Endodermal cell (in vitro differentiated cells): ENCODE results near the gene SATB1. TPM values are rescaled to one million over a fixed set of nuclear protein-coding genes. Genes with fewer than 3 reads are reported as not detected.

Source experiments
- DNase-seq: peaks from one replicate; pipeline ENCODE4 v3.0.0-alpha.2; 2017
- H3K27ac ChIP-seq: 2 replicates; pipeline ENCODE4 v1.5.1; 2013; ENCODE audit warnings: mild to moderate bottlenecking, low read depth, low read length, moderate library complexity
- H3K27me3 ChIP-seq: 2 replicates; pipeline ENCODE4 v1.6.1; 2013; ENCODE audit warnings: mild to moderate bottlenecking, low read length, moderate library complexity; ENCODE audit not compliant: insufficient read depth, control insufficient read depth, poor library complexity, severe bottlenecking
- H3K36me3 ChIP-seq: 2 replicates; pipeline ENCODE4 v1.7.0; 2013; ENCODE audit warnings: mild to moderate bottlenecking, low read length, moderate library complexity; ENCODE audit not compliant: control insufficient read depth, insufficient read depth
- H3K4me1 ChIP-seq: one replicate; pipeline ENCODE4 v1.7.0; 2013; ENCODE audit warnings: low read length; ENCODE audit not compliant: control insufficient read depth, insufficient read depth
- H3K4me3 ChIP-seq: 2 replicates; pipeline ENCODE4 v1.5.1; 2013; ENCODE audit warnings: mild to moderate bottlenecking, low read length, moderate library complexity
- H3K9ac ChIP-seq: 2 replicates; pipeline ENCODE4 v1.6.1; 2013; ENCODE audit warnings: mild to moderate bottlenecking, low read length, moderate library complexity; ENCODE audit not compliant: poor library complexity, severe bottlenecking; ENCODE audit errors: extremely low read depth
- H3K9me3 ChIP-seq: 2 replicates; pipeline ENCODE4 v1.6.1; 2013; ENCODE audit warnings: mild to moderate bottlenecking, low read length, moderate library complexity; ENCODE audit not compliant: control insufficient read depth
- H3K27ac Mint-ChIP-seq: 2 replicates; pipeline ENCODE4 v1.8.0; 2020; ENCODE audit warnings: mixed read lengths
- H3K27me3 Mint-ChIP-seq: 2 replicates; pipeline ENCODE4 v1.8.0; 2021; ENCODE audit warnings: mild to moderate bottlenecking, mixed read lengths; ENCODE audit not compliant: insufficient read depth
- H3K36me3 Mint-ChIP-seq: 2 replicates; pipeline ENCODE4 v1.8.0; 2020; ENCODE audit warnings: low read depth, mixed read lengths
- H3K4me1 Mint-ChIP-seq: 2 replicates; pipeline ENCODE4 v1.8.0; 2020; ENCODE audit warnings: mixed read lengths
- H3K4me3 Mint-ChIP-seq: 2 replicates; pipeline ENCODE4 v1.8.0; 2020; ENCODE audit warnings: mild to moderate bottlenecking, moderate library complexity, mixed read lengths
- H3K9me3 Mint-ChIP-seq: 2 replicates; pipeline ENCODE4 v1.8.0; 2020; ENCODE audit warnings: mild to moderate bottlenecking, mixed read lengths
- WGBS, 2 experiments: methylation state at CpG; one replicate each; pipeline versions ENCODE4 v1.1.5 to v1.1.7; 2013; ENCODE audit warnings: missing lambda C conversion rate in 2 of 2, mixed read lengths in 1 of 2; ENCODE audit not compliant: insufficient coverage in 1 of 2, insufficient read length in 1 of 2; 5-methylcytosine and 5-hydroxymethylcytosine counted together
- long read RNA-seq, 4 experiments: library from polyadenylated mRNA in 2 of 4; library from RNA in 1 of 4; library from capped mRNA in 1 of 4; stranded (forward) in 3 of 4; unstranded in 1 of 4; transcript quantifications; one replicate each; pipeline ENCODE4 v2.0.0, GENCODE V29; 2020 to 2021; ENCODE audit warnings: inconsistent platforms in 1 of 4
- polyA plus RNA-seq, 2 experiments: library from polyadenylated mRNA; stranded (reverse); fragments of 50-300 nt; gene quantifications; one replicate each; pipeline ENCODE4 v1.2.3, GENCODE V29; 2013
- total RNA-seq, 2 donors: library from RNA; stranded (reverse); fragmentation: NEBNext Ultra II Directional in 1 of 2; extraction: Animal tissue kit (Norgen Biotek cat#: 25700) in 1 of 2; gene quantifications; 2 replicates in 1 of 2; 3 replicates in 1 of 2; pipeline ENCODE4 v1.2.1, GENCODE V29; 2021
- TF ChIP-seq, protein P1 (sequence below): fragments of 200-600 bp; sonication (generic); conservative IDR thresholded peaks from 2 replicates; pipeline ENCODE4 v1.5.0; 2021; ENCODE audit warnings: antibody characterized with exemption, mild to moderate bottlenecking

SATB1 gene
- 10 to 100 TPM; 31.5 to 38.6 TPM for total RNA-seq
- polyA plus RNA-seq (2013, experiment 1 of 2): 46.2 TPM
- polyA plus RNA-seq (2013, experiment 2 of 2): 42.6 TPM
- long read RNA-seq, experiment 1, full-length matches to known transcripts: 1 of 6 reads
- long read RNA-seq, experiment 1, partial matches to known transcripts: 3 of 6 reads
- long read RNA-seq, experiment 1, other reads (novel, unspliced or antisense): 2 of 6 reads
- long read RNA-seq, experiment 2, full-length matches to known transcripts: 19 of 37 reads
- long read RNA-seq, experiment 2, partial matches to known transcripts: 13 of 37 reads
- long read RNA-seq, experiment 2, other reads (novel, unspliced or antisense): 5 of 37 reads
- long read RNA-seq, experiment 3, full-length matches to known transcripts: 9 of 18 reads
- long read RNA-seq, experiment 3, partial matches to known transcripts: 2 of 18 reads
- long read RNA-seq, experiment 3, other reads (novel, unspliced or antisense): 7 of 18 reads
- long read RNA-seq, experiment 4: 0 reads

DNA sequence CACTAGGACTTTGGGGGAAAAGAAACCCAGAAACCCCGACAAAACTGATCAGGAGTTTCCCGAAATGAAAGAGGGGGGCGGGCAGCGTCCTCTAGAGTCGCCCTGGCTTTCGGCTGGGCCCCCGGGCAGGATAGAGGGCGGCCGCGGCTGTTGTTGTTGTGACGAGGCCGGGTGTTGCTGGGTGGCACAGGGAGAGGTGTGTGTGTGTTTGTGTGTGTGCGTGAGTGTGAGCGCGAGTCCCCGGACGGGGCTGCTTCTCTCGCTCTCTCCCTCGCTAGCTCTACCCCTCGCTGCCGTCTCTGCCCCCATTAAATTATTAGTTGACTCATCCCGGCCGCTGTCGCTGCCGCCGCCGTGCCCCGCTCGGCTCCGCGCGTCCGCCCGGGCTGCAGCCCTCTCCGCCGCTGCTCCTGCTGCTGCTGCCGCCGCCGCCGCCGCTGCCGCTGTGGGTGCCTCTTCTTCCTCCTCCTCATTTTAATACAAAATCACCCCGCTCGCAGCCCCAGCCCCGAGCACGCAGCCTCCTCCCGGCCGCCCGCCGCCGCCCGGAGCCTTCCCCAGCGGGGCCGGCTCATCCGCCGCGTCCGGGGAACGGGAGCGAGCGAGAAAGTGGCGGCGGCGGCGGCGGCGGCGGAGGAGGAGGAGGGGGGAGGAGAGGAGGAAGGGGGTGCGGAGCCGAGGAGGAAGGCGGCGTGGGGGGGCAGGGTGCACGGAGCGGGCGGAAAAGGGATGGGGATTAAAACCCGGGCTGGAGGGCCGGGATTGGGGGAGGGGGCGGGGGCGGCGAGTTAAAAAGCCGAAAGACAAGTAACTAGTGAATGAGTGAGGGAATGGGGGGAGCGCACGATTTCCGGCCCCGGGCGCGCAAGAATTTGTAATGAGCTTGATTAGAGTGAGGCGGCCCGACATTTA, at the start of gene SATB1:
Gene SATB1 (minus strand): TSS at position 611 of the 912 bp plus-strand sequence. CDS start 4,372 bp downstream, outside the sequence.
- Histone ChIP-seq H3K4me1 (no peaks in the 10 kb centered on the region), H3K9ac (peak within 1 kb of the TSS; percentile 72), H3K27ac (peak within 1 kb of the TSS; percentile 67), H3K9me3 (no peaks in the 10 kb centered on the region), H3K27me3 (no peaks in the 10 kb centered on the region), H3K4me3 (peak within 1 kb of the TSS; percentile 97), H3K36me3 (peaks cover 8% of the 10 kb centered on the region)
- no peaks in the 10 kb centered on the region for H3K9me3 Mint-ChIP-seq
- H3K4me1 Mint-ChIP-seq: peaks cover 12% of the 10 kb centered on the region
- peak within 1 kb of the TSS; percentile 74 for H3K27ac Mint-ChIP-seq
- TF ChIP-seq, protein P1, sequence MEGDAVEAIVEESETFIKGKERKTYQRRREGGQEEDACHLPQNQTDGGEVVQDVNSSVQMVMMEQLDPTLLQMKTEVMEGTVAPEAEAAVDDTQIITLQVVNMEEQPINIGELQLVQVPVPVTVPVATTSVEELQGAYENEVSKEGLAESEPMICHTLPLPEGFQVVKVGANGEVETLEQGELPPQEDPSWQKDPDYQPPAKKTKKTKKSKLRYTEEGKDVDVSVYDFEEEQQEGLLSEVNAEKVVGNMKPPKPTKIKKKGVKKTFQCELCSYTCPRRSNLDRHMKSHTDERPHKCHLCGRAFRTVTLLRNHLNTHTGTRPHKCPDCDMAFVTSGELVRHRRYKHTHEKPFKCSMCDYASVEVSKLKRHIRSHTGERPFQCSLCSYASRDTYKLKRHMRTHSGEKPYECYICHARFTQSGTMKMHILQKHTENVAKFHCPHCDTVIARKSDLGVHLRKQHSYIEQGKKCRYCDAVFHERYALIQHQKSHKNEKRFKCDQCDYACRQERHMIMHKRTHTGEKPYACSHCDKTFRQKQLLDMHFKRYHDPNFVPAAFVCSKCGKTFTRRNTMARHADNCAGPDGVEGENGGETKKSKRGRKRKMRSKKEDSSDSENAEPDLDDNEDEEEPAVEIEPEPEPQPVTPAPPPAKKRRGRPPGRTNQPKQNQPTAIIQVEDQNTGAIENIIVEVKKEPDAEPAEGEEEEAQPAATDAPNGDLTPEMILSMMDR: no peak
- peaks cover 7% of the 10 kb centered on the region for H3K36me3 Mint-ChIP-seq
- peak; percentile 91 for DNase-seq
- peak within 1 kb of the TSS; percentile 77 for H3K4me3 Mint-ChIP-seq
- peaks cover 1% of the 10 kb centered on the region for H3K27me3 Mint-ChIP-seq
- WGBS, 2 experiments: 0 to 1% methylated on average over 26 to 84 of the region's 89 CpGs

DNA sequence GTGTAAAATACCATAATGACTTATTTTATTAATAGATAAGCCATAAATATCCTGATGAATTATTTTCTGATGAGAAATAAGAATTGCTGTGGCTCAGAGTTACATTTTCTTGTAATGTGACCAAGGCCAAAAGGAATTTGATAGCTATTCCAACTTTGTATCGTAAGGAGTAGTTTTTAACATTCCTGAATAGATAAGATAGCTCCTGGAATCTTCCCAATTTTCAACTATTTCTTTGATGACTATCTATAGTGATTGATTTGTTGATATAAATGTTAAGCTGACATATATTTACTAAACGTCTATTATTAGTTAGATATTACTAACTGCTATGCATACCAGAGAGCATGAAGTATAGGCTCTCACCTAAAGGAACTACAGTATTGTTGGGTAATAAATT, 49.1 kb upstream of the SATB1 start:
- H3K9ac ChIP-seq: no peak overlapping the region
- H3K4me1 ChIP-seq: peaks cover 3% of the 10 kb centered on the region
- Mint-ChIP-seq H3K36me3 (no peaks in the 10 kb centered on the region), H3K4me1 (peaks cover 9% of the 10 kb centered on the region), H3K4me3 (no peak overlapping the region), H3K27me3 (no peaks in the 10 kb centered on the region), H3K27ac (no peak overlapping the region), H3K9me3 (no peaks in the 10 kb centered on the region)
- H3K36me3 ChIP-seq: no peaks in the 10 kb centered on the region
- no peaks in the 10 kb centered on the region for H3K9me3 ChIP-seq
- H3K27ac ChIP-seq: no peak overlapping the region
- TF ChIP-seq, protein P1: no peak
- H3K27me3 ChIP-seq: no peaks in the 10 kb centered on the region
- H3K4me3 ChIP-seq: no peak overlapping the region
- no peak for DNase-seq
- WGBS, 2 experiments: 72% methylated on average over 2 of the region's 2 CpGs; no CpG with 5 or more reads in 1 of the 2 experiments

DNA sequence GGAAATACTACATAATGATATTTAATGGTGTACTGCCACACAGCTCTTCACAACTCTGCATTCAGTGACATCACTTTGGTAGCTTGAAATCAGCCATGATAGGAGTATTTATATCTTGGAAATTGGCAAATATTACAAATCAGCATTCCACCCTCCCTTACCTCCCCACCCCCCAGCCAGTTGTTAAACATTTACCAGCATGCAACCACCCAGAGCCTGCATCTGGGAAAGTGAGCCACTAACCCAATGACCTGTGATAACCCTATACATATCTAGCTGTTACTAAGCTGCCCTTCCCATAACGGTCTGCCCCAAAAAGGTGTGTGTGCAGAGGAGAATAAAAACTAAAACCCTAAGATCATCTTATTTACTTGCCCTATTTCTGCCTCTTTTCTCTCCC, 44.6 kb upstream of the SATB1 start:
- Histone ChIP-seq H3K9me3 (no peaks in the 10 kb centered on the region), H3K4me3 (no peak overlapping the region), H3K4me1 (peaks cover 3% of the 10 kb centered on the region), H3K27ac (no peak overlapping the region), H3K9ac (no peak overlapping the region), H3K36me3 (no peaks in the 10 kb centered on the region), H3K27me3 (no peaks in the 10 kb centered on the region)
- DNase-seq: no peak
- H3K4me1 Mint-ChIP-seq: peaks cover 9% of the 10 kb centered on the region
- no peaks in the 10 kb centered on the region for H3K9me3 Mint-ChIP-seq
- H3K27ac Mint-ChIP-seq: no peak overlapping the region
- H3K27me3 Mint-ChIP-seq: no peaks in the 10 kb centered on the region
- no peaks in the 10 kb centered on the region for H3K36me3 Mint-ChIP-seq
- WGBS, 2 experiments: 73% methylated on average over 1 of the region's 1 CpG; no CpG with 5 or more reads in 1 of the 2 experiments
- TF ChIP-seq, protein P1: no peak
- H3K4me3 Mint-ChIP-seq: no peak overlapping the region
